Nucleus accumbens (tissue), 56 donors: ENCODE results near the gene DAGLB.

Experiments
- DNase-seq, 56 donors: peaks; one replicate each; lab custom pipeline; 2025; lab: John Stamatoyannopoulos, UW

Gene DAGLB

GRCh38 chr7:6433784-6434615, 13.8 kb downstream of the DAGLB start:
- DNase-seq, result peak in 8 of 56 donors; percentile 9 to 37 (median 23)

- DNase-seq, result no peak
Measured at GRCh38 chr7:6432781-6433180, 15.0 kb downstream of the DAGLB start.

GRCh38 chr7:6430974-6431373, 16.8 kb downstream of the DAGLB start:
- DNase-seq, result peak in 6 of 56 donors; percentile 10 to 31 (median 18)

GRCh38 chr7:6430271-6430940, 17.3 kb downstream of the DAGLB start:
- peak in 13 of 56 donors; percentile 8 to 52 (median 27) for DNase-seq

GRCh38 chr7:6425948-6426347, 21.8 kb downstream of the DAGLB start:
- DNase-seq, result peak in 3 of 56 donors; percentile 15 to 18 (median 17)

- DNase-seq, result peak in 6 of 56 donors; percentile 13 to 47 (median 31)
Measured at GRCh38 chr7:6423942-6424701, 23.6 kb downstream of the DAGLB start.

GRCh38 chr7:6422926-6423632, 24.7 kb downstream of the DAGLB start:
- no peak for DNase-seq

- DNase-seq, result no peak
Measured at GRCh38 chr7:6422095-6422494, 25.7 kb downstream of the DAGLB start.

- DNase-seq, result no peak
Measured at GRCh38 chr7:6420680-6421079, 27.1 kb downstream of the DAGLB start.

GRCh38 chr7:6419310-6419773, 28.4 kb downstream of the DAGLB start:
- DNase-seq, result peak in 20 of 56 donors; percentile 10 to 66 (median 38)

- DNase-seq, result no peak
Measured at GRCh38 chr7:6417408-6417807, 30.3 kb downstream of the DAGLB start.

- DNase-seq, result no peak
Measured at GRCh38 chr7:6416516-6417145, 31.1 kb downstream of the DAGLB start.

- DNase-seq, result no peak
Measured at GRCh38 chr7:6413637-6414036, 34.1 kb downstream of the DAGLB start.

GRCh38 chr7:6409944-6410693, 37.6 kb downstream of the DAGLB start:
- DNase-seq, result no peak

GRCh38 chr7:6409091-6409490, 38.7 kb downstream of the DAGLB start:
- DNase-seq, result no peak

- no peak for DNase-seq
Measured at GRCh38 chr7:6407434-6407833, 40.3 kb downstream of the DAGLB start.

- no peak for DNase-seq
Measured at GRCh38 chr7:6406121-6406520, 41.6 kb downstream of the DAGLB start.

GRCh38 chr7:6403907-6404306, 43.8 kb downstream of the DAGLB start:
- DNase-seq, result no peak

- DNase-seq, result peak in 7 of 56 donors; percentile 19 to 36 (median 34)
Measured at GRCh38 chr7:6402741-6403140, 45.0 kb downstream of the DAGLB start.
